DOHH2 (cell line): Measurements from ENCODE around the gene PRIM1.

Experiments
- H3F3A ChIP-seq: fragments of 200-600 bp; sonication (generic), shearing (Covaris generic); 2 replicates; pipeline ENCODE4 v1.6.0; 2016; ENCODE audit warnings: antibody characterized with exemption, mild to moderate bottlenecking; ENCODE audit not compliant: control insufficient read depth, insufficient read depth
- H3K27ac ChIP-seq: fragments of 200-600 bp; sonication (generic); 2 replicates; pipeline ENCODE4 v1.5.1; 2014; ENCODE audit warnings: low read depth, mild to moderate bottlenecking, low read length, moderate library complexity
- H3K27me3 ChIP-seq: fragments of 200-600 bp; sonication (generic); 2 replicates; pipeline ENCODE4 v1.6.1; 2014; ENCODE audit warnings: mild to moderate bottlenecking, low read length, mixed read lengths; ENCODE audit not compliant: control insufficient read depth
- H3K36me3 ChIP-seq: fragments of 200-600 bp; sonication (generic); 2 replicates; pipeline ENCODE4 v1.6.1; 2014; ENCODE audit warnings: mild to moderate bottlenecking, low read length, moderate library complexity, mixed read lengths; ENCODE audit not compliant: control insufficient read depth
- H3K4me1 ChIP-seq: fragments of 200-600 bp; sonication (generic); 2 replicates; pipeline ENCODE4 v1.6.1; 2014; ENCODE audit warnings: mild to moderate bottlenecking, low read length, mixed read lengths; ENCODE audit not compliant: control insufficient read depth
- H3K4me2 ChIP-seq: fragments of 200-600 bp; sonication (generic); 2 replicates; pipeline ENCODE4 v1.6.0; 2014; ENCODE audit warnings: mild to moderate bottlenecking, low read length, moderate library complexity
- H3K4me3 ChIP-seq: fragments of 200-600 bp; sonication (generic); 2 replicates; pipeline ENCODE4 v1.5.1; 2014; ENCODE audit warnings: mild to moderate bottlenecking, low read length, mixed read lengths
- H3K79me2 ChIP-seq: fragments of 200-600 bp; sonication (generic); 2 replicates; pipeline ENCODE4 v1.6.1; 2014; ENCODE audit warnings: mild to moderate bottlenecking, low read length, mixed read lengths; ENCODE audit not compliant: control insufficient read depth
- H3K9me2 ChIP-seq: fragments of 200-600 bp; sonication (generic); replicated peaks from 2 replicates; pipeline ENCODE4 v1.6.1; 2014; ENCODE audit warnings: mild to moderate bottlenecking, low read length, mixed read lengths; ENCODE audit not compliant: control insufficient read depth
- H3K9me3 ChIP-seq: fragments of 200-600 bp; sonication (generic); 2 replicates; pipeline ENCODE4 v1.6.1; 2014; ENCODE audit warnings: antibody characterized with exemption, low read length, mixed read lengths; ENCODE audit not compliant: control insufficient read depth, insufficient read depth
- H4K20me1 ChIP-seq: fragments of 200-600 bp; sonication (generic); 2 replicates; pipeline ENCODE4 v1.6.0; 2014; ENCODE audit warnings: low read depth, mild to moderate bottlenecking, antibody characterized with exemption, low read length, moderate library complexity; ENCODE audit not compliant: control insufficient read depth, insufficient read depth
- CTCF ChIP-seq: fragments of 200-600 bp; sonication (generic); IDR thresholded peaks from one replicate; pipeline ENCODE4 v1.5.1; 2014; ENCODE audit warnings: antibody characterized with exemption, mild to moderate bottlenecking, low read depth, low read length; ENCODE audit not compliant: poor library complexity, severe bottlenecking
- EZH2phosphoT487 ChIP-seq: fragments of 200-600 bp; sonication (generic); IDR thresholded peaks from 2 replicates; pipeline ENCODE4 v1.6.1; 2017; ENCODE audit warnings: borderline replicate concordance, mild to moderate bottlenecking, antibody characterized with exemption, low read length, moderate library complexity, mixed read lengths

The PRIM1 gene

DNA sequence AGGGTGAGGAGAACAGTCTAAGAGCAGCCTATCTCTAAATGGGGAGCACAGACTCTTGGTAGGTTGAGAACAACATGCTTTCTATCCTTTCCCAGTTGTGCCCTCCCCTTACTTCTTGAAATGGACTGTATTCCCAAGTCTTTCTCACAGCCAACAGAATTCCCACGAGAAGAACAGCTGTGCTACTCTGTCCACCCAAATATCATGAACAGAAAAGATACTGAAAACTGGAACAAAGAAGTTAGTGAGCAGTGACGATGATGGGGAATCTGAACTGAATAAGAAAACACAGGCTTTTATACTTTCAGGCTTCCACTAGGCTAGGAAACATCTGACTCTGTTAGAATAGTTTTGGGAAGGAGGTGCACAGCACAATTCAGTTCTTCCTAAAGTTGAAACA, 30.4 kb downstream of the PRIM1 start:
- H3K9me3 ChIP-seq: no peaks in the 10 kb centered on the region
- peaks cover 84% of the 10 kb centered on the region for H3K79me2 ChIP-seq
- H4K20me1 ChIP-seq: peaks cover 54% of the 10 kb centered on the region
- no peak for TF ChIP-seq EZH2phosphoT487
- no peak for TF ChIP-seq CTCF
- peak overlapping the region; percentile 100 for H3K4me3 ChIP-seq
- H3F3A ChIP-seq: peaks cover 44% of the 10 kb centered on the region
- H3K4me2 ChIP-seq: peak overlapping the region; percentile 97
- H3K36me3 ChIP-seq: peaks cover 78% of the 10 kb centered on the region
- no peaks in the 10 kb centered on the region for H3K9me2 ChIP-seq
- H3K27ac ChIP-seq: peak overlapping the region; percentile 50; the same call in 1 of the 2 replicates
- H3K4me1 ChIP-seq: peaks cover 86% of the 10 kb centered on the region
- H3K27me3 ChIP-seq: no peaks in the 10 kb centered on the region

GRCh38 chr12:56721216-56721615, 30.9 kb downstream of the PRIM1 start:
- no peaks in the 10 kb centered on the region for H3K9me2 ChIP-seq
- H3F3A ChIP-seq: peaks cover 40% of the 10 kb centered on the region
- H3K27me3 ChIP-seq: no peaks in the 10 kb centered on the region
- peaks cover 86% of the 10 kb centered on the region for H3K4me1 ChIP-seq
- peak overlapping the region; percentile 50 for H3K27ac ChIP-seq
- TF ChIP-seq CTCF (no peak), EZH2phosphoT487 (no peak)
- peaks cover 83% of the 10 kb centered on the region for H3K36me3 ChIP-seq
- H3K9me3 ChIP-seq: no peaks in the 10 kb centered on the region
- peak overlapping the region; percentile 97 for H3K4me2 ChIP-seq
- H4K20me1 ChIP-seq: peaks cover 54% of the 10 kb centered on the region
- H3K4me3 ChIP-seq: peak overlapping the region; percentile 100
- peaks cover 87% of the 10 kb centered on the region for H3K79me2 ChIP-seq

DNA sequence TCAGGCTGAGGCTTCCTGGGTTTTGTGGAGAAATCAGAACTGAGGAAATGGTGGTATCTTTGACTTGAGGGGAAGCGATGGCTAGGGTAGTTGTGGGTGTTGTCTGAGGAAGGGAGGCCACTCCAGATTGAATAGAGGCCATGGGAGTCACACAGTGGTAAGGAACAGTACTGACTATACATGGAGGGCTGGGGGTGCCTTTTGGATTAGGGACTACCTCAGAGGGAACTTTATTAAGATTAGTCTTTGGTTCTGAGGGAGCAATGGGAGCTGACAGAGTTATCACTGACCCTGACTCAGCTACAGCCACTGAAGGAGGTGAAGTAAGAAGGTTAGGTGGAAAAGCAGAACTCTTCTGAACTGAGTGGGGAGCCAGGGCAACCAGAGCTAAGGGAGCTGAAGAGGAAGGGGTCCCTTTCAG, 31.4 kb downstream of the PRIM1 start:
- Histone ChIP-seq H3K36me3 (peaks cover 88% of the 10 kb centered on the region), H3K9me3 (no peaks in the 10 kb centered on the region), H3K27me3 (no peaks in the 10 kb centered on the region), H4K20me1 (peaks cover 54% of the 10 kb centered on the region), H3F3A (peaks cover 35% of the 10 kb centered on the region), H3K79me2 (peaks cover 91% of the 10 kb centered on the region), H3K4me2 (peak overlapping the region; percentile 97), H3K4me3 (peak overlapping the region; percentile 100), H3K4me1 (peaks cover 86% of the 10 kb centered on the region), H3K27ac (peak overlapping the region; percentile 50), H3K9me2 (no peaks in the 10 kb centered on the region)
- TF ChIP-seq EZH2phosphoT487 (no peak), CTCF (no peak)
